HepG2 (cell line): ENCODE results near the gene SYTL3. TPM values are rescaled to one million over a fixed set of nuclear protein-coding genes. Genes with fewer than 3 reads are reported as not detected.

Source experiments
- ATAC-seq: fragments of 200-7000 bp; cut with Tn5 transposase; 3 replicates; pipeline ENCODE4 v1.9.1; 2020; ENCODE audit warnings: mild to moderate bottlenecking, moderate library complexity
- BruUV-seq: library from RNA; stranded (reverse); fragments of 400-500 nt; replicated peaks from 2 replicates; lab custom pipeline; 2021; lab: Mats Ljungman, UMichigan
- CTCF ChIA-PET: fragments of 300-600 bp; formaldehyde crosslinking; extraction: SDS; loops from one replicate; lab custom pipeline; 2021; ENCODE audit warnings: low total read pairs, inconsistent platforms, low intra/inter-chr PET ratio; lab: Yijun Ruan, JAX
- POLR2A ChIA-PET: fragments of 350-600 bp; sonication (Branson Sonifier 250); formaldehyde crosslinking; loops from one replicate; lab custom pipeline; 2020; ENCODE audit warnings: antibody characterized with exemption, inconsistent platforms; lab: Yijun Ruan, JAX
- DNase-seq: peaks from one replicate; pipeline ENCODE4 v3.0.0-alpha.2; 2015; ENCODE audit warnings: low spot score
- FAIRE-seq: peaks from 3 replicates; lab custom pipeline; 2011; peaks lifted over from hg19 to GRCh38; lab: Jason Lieb, UNC
- H2AFZ ChIP-seq: one replicate; pipeline ENCODE4 v1.6.1; 2011; ENCODE audit warnings: low read length, inconsistent platforms
- H3K27ac ChIP-seq: fragments of 300-600 bp; 3 replicates; pipeline ENCODE4 v1.8.0; 2011; ENCODE audit warnings: mixed run types, mild to moderate bottlenecking, mixed read lengths, low read length, inconsistent platforms; ENCODE audit not compliant: insufficient read depth; ENCODE audit errors: extremely low read length
- H3K27me3 ChIP-seq, 2 experiments: fragments of 200-600 bp in 1 of 2; 2 replicates in 1 of 2; 3 replicates in 1 of 2; pipeline versions ENCODE4 v1.6.0 to v1.8.0; 2011; ENCODE audit warnings: low read length in 2 of 2, mild to moderate bottlenecking in 2 of 2, moderate library complexity in 2 of 2, inconsistent platforms in 1 of 2; ENCODE audit not compliant: insufficient read depth in 2 of 2, control insufficient read depth in 1 of 2
- H3K36me3 ChIP-seq, 2 experiments: fragments of 200-600 bp in 1 of 2; replicated peaks in 1 of 2; 2 replicates in 1 of 2; 3 replicates in 1 of 2; pipeline versions ENCODE4 v1.5.1 to v1.8.0; 2011; ENCODE audit warnings: low read length in 2 of 2, inconsistent platforms in 1 of 2; ENCODE audit not compliant: insufficient read depth in 2 of 2, control insufficient read depth in 1 of 2
- H3K4me1 ChIP-seq: 2 replicates; pipeline ENCODE4 v1.5.1; 2012; ENCODE audit warnings: low read length, inconsistent platforms; ENCODE audit not compliant: insufficient read depth
- H3K4me2 ChIP-seq: 2 replicates; pipeline ENCODE4 v1.6.0; 2011; ENCODE audit warnings: low read depth, low read length, inconsistent platforms
- H3K4me3 ChIP-seq, 3 experiments: fragments of 200-600 bp in 1 of 3; sonication (generic), shearing (Covaris generic) in 1 of 3; replicated peaks in 1 of 3; 2 replicates each; pipeline ENCODE4 v1.5.1; 2011 to 2016; ENCODE audit warnings: low read length in 3 of 3, inconsistent platforms in 2 of 3, low read depth in 2 of 3, mild to moderate bottlenecking in 2 of 3, control low read depth in 1 of 3, mixed read lengths in 1 of 3; ENCODE audit not compliant: insufficient read depth in 1 of 3
- H3K79me2 ChIP-seq: one replicate; pipeline ENCODE4 v1.6.1; 2011; ENCODE audit warnings: low read length, inconsistent platforms; ENCODE audit not compliant: insufficient read depth
- H3K9ac ChIP-seq: 2 replicates; pipeline ENCODE4 v1.6.0; 2011; ENCODE audit warnings: mild to moderate bottlenecking, low read depth, low read length, inconsistent platforms; ENCODE audit not compliant: insufficient read depth
- H3K9me3 ChIP-seq: 2 replicates; pipeline ENCODE4 v1.5.1; 2012; ENCODE audit warnings: mild to moderate bottlenecking, low read length
- H4K20me1 ChIP-seq: 2 replicates; pipeline ENCODE4 v1.6.0; 2011; ENCODE audit warnings: inconsistent platforms, mild to moderate bottlenecking, low read length, moderate library complexity; ENCODE audit not compliant: insufficient read depth
- GATA4 ChIP-seq: sonication (generic); IDR thresholded peaks from 2 replicates; pipeline ENCODE4 v1.6.1; 2016; ENCODE audit warnings: antibody characterized with exemption, low read depth, borderline replicate concordance
- GFI1 ChIP-seq: sonication (generic); formaldehyde crosslinking; IDR thresholded peaks from 2 replicates; pipeline ENCODE4 v1.5.0; 2020; ENCODE audit warnings: missing genetic modification reagents, mild to moderate bottlenecking, borderline replicate concordance
- HNF4A ChIP-seq: sonication (generic); formaldehyde crosslinking; IDR thresholded peaks from 2 replicates; pipeline ENCODE4 v1.4.0; 2020; ENCODE audit warnings: missing genetic modification reagents
- MTF1 ChIP-seq: sonication (generic); formaldehyde crosslinking; IDR thresholded peaks from 2 replicates; pipeline ENCODE4 v1.5.0; 2020; ENCODE audit warnings: missing genetic modification reagents
- RAD51 ChIP-seq: fragments of 450-650 bp; IDR thresholded peaks from 2 replicates; pipeline ENCODE4 v1.6.1; 2016; ENCODE audit warnings: borderline replicate concordance
- SMAD1 ChIP-seq: sonication (generic); formaldehyde crosslinking; IDR thresholded peaks from 2 replicates; pipeline ENCODE4 v1.4.0; 2020; ENCODE audit warnings: missing genetic modification reagents, low read depth, mild to moderate bottlenecking, borderline replicate concordance
- SRY ChIP-seq: sonication (generic); formaldehyde crosslinking; IDR thresholded peaks from 2 replicates; pipeline ENCODE4 v1.8.0; 2022; ENCODE audit warnings: mild to moderate bottlenecking, missing genetic modification reagents
- ZFY ChIP-seq: sonication (generic); formaldehyde crosslinking; IDR thresholded peaks from 2 replicates; pipeline ENCODE4 v1.4.0; 2020; ENCODE audit warnings: missing genetic modification reagents
- ZNF260 ChIP-seq: sonication (generic); formaldehyde crosslinking; IDR thresholded peaks from 2 replicates; pipeline ENCODE4 v1.4.0; 2020; ENCODE audit warnings: missing genetic modification reagents, low read depth, mild to moderate bottlenecking, borderline replicate concordance
- WGBS: methylation state at CpG from one replicate; pipeline ENCODE4 v1.1.6; 2017; ENCODE audit warnings: low lambda C conversion rate; 5-methylcytosine and 5-hydroxymethylcytosine counted together
- in situ Hi-C: cut with HindIII; loops from 2 replicates; pipeline ENCODE4 v1.10.0; 2017; ENCODE audit warnings: low pct_unique_long_range_greater_than_20kb; ENCODE audit not compliant: extremely low pct_ligation_motif_present
- intact Hi-C: fragments of 100-400 bp; cut with micrococcal nuclease; formaldehyde crosslinking; loops from one replicate; pipeline ENCODE4 v1.10.0; 2022; ENCODE audit not compliant: unreplicated experiment
- polyA plus RNA-seq, 8 experiments: library from polyadenylated mRNA; depleted of rRNA in 3 of 8; stranded (reverse) in 7 of 8; unstranded in 1 of 8; fragments of >200 nt; fragmentation: Illumina TruSeq in 4 of 8; extraction: Trizol in 4 of 8; gene quantifications; 2 replicates each; pipeline versions ENCODE4 v1.2.1 to v1.2.3, GENCODE V29; 2011 to 2016; ENCODE audit warnings: low read depth in 4 of 8, missing spikeins in 1 of 8, mixed read lengths in 1 of 8; ENCODE audit not compliant: insufficient read depth in 1 of 8
- total RNA-seq, 5 experiments: library from RNA; depleted of rRNA; stranded (reverse); fragments of >200 nt; fragmentation: Illumina TruSeq; extraction: Trizol; gene quantifications; 2 replicates each; pipeline ENCODE4 v1.2.3, GENCODE V29; 2016; ENCODE audit warnings: low read depth in 1 of 5

Gene SYTL3
- total and polyA plus RNA-seq, 2 of the 13 experiments (the other 11 are each of a cell fraction or from before 2014, with no cell fraction given), result 0.11 to 0.28 TPM

DNA sequence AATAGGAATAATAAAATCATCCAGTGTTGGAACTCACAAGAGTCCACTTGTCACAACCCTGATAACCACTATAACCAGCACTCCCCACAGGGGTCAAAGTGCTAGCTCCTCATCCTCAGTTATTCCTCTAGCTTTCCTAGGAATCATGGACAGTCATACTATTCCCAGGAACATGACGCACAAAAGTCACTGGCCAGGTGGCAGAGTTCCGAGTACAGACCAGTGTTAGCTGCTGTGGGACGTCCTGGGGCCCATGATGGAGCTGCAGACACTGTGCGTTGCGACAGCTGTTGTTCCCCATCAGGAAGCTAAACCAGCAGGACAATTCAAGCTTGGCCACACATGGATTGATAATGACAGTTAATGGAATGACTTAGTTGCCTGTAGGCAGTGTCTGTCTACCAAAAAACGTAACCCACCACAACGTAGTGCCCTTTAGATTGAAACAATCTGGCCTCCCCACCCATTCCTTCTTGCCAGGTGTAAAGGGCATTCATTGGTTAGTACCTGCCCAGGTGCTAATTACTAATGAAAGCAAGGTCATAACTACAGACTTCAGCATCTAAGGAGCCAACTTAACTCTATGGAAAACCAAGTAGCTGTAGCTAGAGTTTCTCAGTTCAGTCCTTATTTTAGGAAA lies 151.9 kb downstream of the SYTL3 start:
- Histone ChIP-seq H2AFZ (no peak overlapping the region), H3K79me2 (peaks cover 67% of the 10 kb centered on the region), H3K36me3 (no peaks in the 10 kb centered on the region; a peak in 1 of 5 replicates), H4K20me1 (peaks cover 17% of the 10 kb centered on the region), H3K4me3 (no peak overlapping the region), H3K9me3 (no peaks in the 10 kb centered on the region), H3K4me1 (peaks cover 73% of the 10 kb centered on the region), H3K9ac (no peak overlapping the region), H3K27me3 (no peaks in the 10 kb centered on the region), H3K4me2 (no peak overlapping the region), H3K27ac (no peak overlapping the region)
- FAIRE-seq, result no peak
- TF ChIP-seq HNF4A (0 out of 2 replicates have a peak, but pooled peaks have one; percentile 22), SMAD1 (no peak), SRY (no peak), ZFY (CRISPR knock-in tag) (no peak), GFI1 (CRISPR knock-in tag) (no peak), RAD51 (no peak)
- BruUV-seq, result no TSS peak
- no peak for DNase-seq
- in situ Hi-C loops (no loop called here), intact Hi-C loops (no loop called here)
- ChIA-PET CTCF (no interaction called here), POLR2A (interaction anchor here (1.1 to 1.2 kb wide), 2 partner anchors 10 to 16 kb away, joined by 3 to 4 read pairs; no protein-coding TSS in a partner anchor)
- ATAC-seq, result peak; percentile 24; the same call in 2 of the 3 replicates
- 96% methylated on average over 7 of the region's 7 CpGs for WGBS

DNA sequence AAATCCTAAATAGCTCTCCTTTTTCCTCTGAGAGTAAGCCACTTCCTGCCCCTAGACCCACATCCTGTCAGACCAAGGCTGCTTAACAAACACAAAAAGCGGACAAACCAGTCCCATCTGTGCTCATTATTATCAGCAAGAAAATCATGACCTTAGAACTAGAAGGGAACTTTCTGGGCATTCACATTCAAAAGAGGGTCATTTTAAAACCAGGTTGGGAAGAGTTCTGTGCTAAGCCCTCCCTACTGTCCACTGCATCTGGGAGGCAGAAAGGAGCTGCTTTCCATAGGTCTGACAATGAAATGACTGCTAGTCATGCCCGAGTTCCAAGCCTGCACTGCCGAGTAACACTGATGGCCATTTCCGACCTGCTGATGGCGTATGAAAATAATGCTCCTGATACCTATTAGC lies 153.9 kb downstream of the SYTL3 start:
- Histone ChIP-seq H3K79me2 (peaks cover 68% of the 10 kb centered on the region), H4K20me1 (peaks cover 17% of the 10 kb centered on the region), H3K9ac (no peak overlapping the region), H3K4me2 (no peak overlapping the region), H3K27ac (peak overlapping the region; percentile 8), H3K4me1 (peaks cover 65% of the 10 kb centered on the region), H3K36me3 (no peaks in the 10 kb centered on the region; a peak in 1 of 5 replicates), H3K4me3 (no peak overlapping the region; a peak in 1 of 6 replicates), H2AFZ (no peak overlapping the region), H3K27me3 (no peaks in the 10 kb centered on the region), H3K9me3 (no peaks in the 10 kb centered on the region)
- TF ChIP-seq GATA4 (no peak), MTF1 (CRISPR knock-in tag) (no peak), ZNF260 (CRISPR knock-in tag) (no peak)
- in situ Hi-C loops (no loop called here), intact Hi-C loops (no loop called here)
- DNase-seq (no peak), FAIRE-seq (no peak), ATAC-seq (peak; percentile 34; the same call in 1 of the 3 replicates)
- BruUV-seq, result no TSS peak
- POLR2A ChIA-PET, result no interaction called here
- CTCF ChIA-PET, result no interaction called here
- WGBS, result 93% methylated on average over 5 of the region's 5 CpGs
